Activated naive CD4-positive, alpha-beta T cell treated with anti-CD3 and anti-CD28 coated beads, Interleukin-2, amount 50 U/mL, for 16 hours (primary cell): ENCODE data around the gene PNMA3.
"Not testable (repeated sequence)": the region's sequence is repeated elsewhere in the genome, so short reads cannot be mapped to it uniquely, and the experiment has no call there.

Experiments used
- DNase-seq: peaks from one replicate; pipeline ENCODE4 v3.0.0-alpha.2; 2020

The PNMA3 gene

GRCh38 chrX:153055871-153056749 lies at the start of gene PNMA3:
TSS of gene PNMA3 (plus strand) at chrX:153056470. CDS start at chrX:153057056, 586 bp downstream.
- DNase-seq: no peak

GRCh38 chrX:153017174-153017573 lies 39.1 kb upstream of the PNMA3 start:
- not testable (repeated sequence) for DNase-seq

GRCh38 chrX:153019166-153019565 lies 37.1 kb upstream of the PNMA3 start:
- no peak for DNase-seq

GRCh38 chrX:153026501-153026900 lies 29.8 kb upstream of the PNMA3 start:
- not testable (repeated sequence) for DNase-seq

- not testable (repeated sequence) for DNase-seq
These were observed 27.8 kb upstream of the PNMA3 start for GRCh38 chrX:153028487-153028886.

- DNase-seq: no peak
These were observed 27.1 kb upstream of the PNMA3 start for GRCh38 chrX:153029162-153029561.

- no peak for DNase-seq
These were observed 26.4 kb upstream of the PNMA3 start for GRCh38 chrX:153029875-153030274.

GRCh38 chrX:153030801-153031200 lies 25.5 kb upstream of the PNMA3 start:
- DNase-seq: no peak

- DNase-seq: peak; percentile 64
These were observed 23.7 kb upstream of the PNMA3 start for GRCh38 chrX:153032397-153033118.

- no peak for DNase-seq
These were observed 7.2 kb upstream of the PNMA3 start for GRCh38 chrX:153049093-153049492.

- no peak for DNase-seq
These were observed 3.7 kb upstream of the PNMA3 start for GRCh38 chrX:153052534-153052933.

- DNase-seq: no peak
These were observed 1.0 kb downstream of the PNMA3 start for GRCh38 chrX:153057281-153057680.

- no peak for DNase-seq
These were observed 3.2 kb downstream of the PNMA3 start for GRCh38 chrX:153059191-153060094.

- DNase-seq: no peak
These were observed 3.8 kb downstream of the PNMA3 start for GRCh38 chrX:153060095-153060445.

- DNase-seq: no peak
These were observed 5.5 kb downstream of the PNMA3 start for GRCh38 chrX:153061732-153062131.

- no peak for DNase-seq
These were observed 7.0 kb downstream of the PNMA3 start for GRCh38 chrX:153063315-153063714.

- no peak for DNase-seq
These were observed 7.8 kb downstream of the PNMA3 start for GRCh38 chrX:153064061-153064460.

GRCh38 chrX:153065389-153065788 lies 9.1 kb downstream of the PNMA3 start:
- DNase-seq: no peak

- not testable (repeated sequence) for DNase-seq
These were observed 10.1 kb downstream of the PNMA3 start for GRCh38 chrX:153066402-153066801.

- not testable (repeated sequence) for DNase-seq
These were observed 15.8 kb downstream of the PNMA3 start, which contains the start of gene PNMA6A for GRCh38 chrX:153071909-153072583. TSS of gene PNMA6A (plus strand) at chrX:153072454. CDS start at chrX:153073063, 609 bp downstream.

- DNase-seq: not testable (repeated sequence)
These were observed 17.1 kb downstream of the PNMA3 start for GRCh38 chrX:153073331-153073730.

- DNase-seq: no peak
These were observed 18.1 kb downstream of the PNMA3 start for GRCh38 chrX:153074262-153074899.
